Neural cell (in vitro differentiated cells): ENCODE measurements around the gene ARHGEF17. TPM values are rescaled to one million over a fixed set of nuclear protein-coding genes. Genes with fewer than 3 reads are reported as not detected.

Experiments used
- H2AFZ ChIP-seq: fragments of 200-600, 300-800 bp; sonication (generic), shearing (Covaris generic); 2 replicates; pipeline ENCODE4 v1.6.0; 2014; ENCODE audit warnings: low read depth, mild to moderate bottlenecking, antibody characterized with exemption, low read length, moderate library complexity
- H3F3A ChIP-seq: fragments of 200-600 bp; shearing (Covaris generic); 2 replicates; pipeline ENCODE4 v1.6.1; 2016; ENCODE audit warnings: mild to moderate bottlenecking, moderate library complexity, mixed read lengths, antibody characterized with exemption, low read length; ENCODE audit not compliant: insufficient read depth, poor library complexity, severe bottlenecking
- H3K27ac ChIP-seq: fragments of 200-600, 300-800 bp; sonication (generic), shearing (Covaris generic); 2 replicates; pipeline ENCODE4 v1.5.1; 2014; ENCODE audit warnings: mild to moderate bottlenecking, low read length, moderate library complexity
- H3K27me3 ChIP-seq: fragments of 300-800, 200-600 bp; sonication (generic), shearing (Covaris generic); 2 replicates; pipeline ENCODE4 v1.6.0; 2014; ENCODE audit warnings: mild to moderate bottlenecking, low read depth, low read length, moderate library complexity; ENCODE audit not compliant: insufficient read depth
- H3K36me3 ChIP-seq: fragments of 300-800, 200-600 bp; sonication (generic), shearing (Covaris generic); 2 replicates; pipeline ENCODE4 v1.5.1; 2014; ENCODE audit warnings: mild to moderate bottlenecking, antibody characterized with exemption, low read length, moderate library complexity; ENCODE audit not compliant: insufficient read depth
- H3K4me2 ChIP-seq: fragments of 300-800, 200-600 bp; sonication (generic), shearing (Covaris generic); 2 replicates; pipeline ENCODE4 v1.6.0; 2014; ENCODE audit warnings: mild to moderate bottlenecking, low read length
- H3K4me3 ChIP-seq: fragments of 300-800, 200-600 bp; sonication (generic), shearing (Covaris generic); 2 replicates; pipeline ENCODE4 v1.5.1; 2014; ENCODE audit warnings: mild to moderate bottlenecking, low read length, moderate library complexity
- H3K79me2 ChIP-seq: fragments of 200-600 bp; shearing (Covaris generic); replicated peaks from 2 replicates; pipeline ENCODE4 v1.6.0; 2014; ENCODE audit warnings: mild to moderate bottlenecking, low read length, moderate library complexity; ENCODE audit not compliant: insufficient read depth
- H3K9ac ChIP-seq: fragments of 300-800, 200-600 bp; sonication (generic), shearing (Covaris generic); 2 replicates; pipeline ENCODE4 v1.6.1; 2016; ENCODE audit warnings: mild to moderate bottlenecking, low read length, mixed read lengths
- H3K9me2 ChIP-seq: fragments of 200-600 bp; shearing (Covaris generic); 2 replicates; pipeline ENCODE4 v1.6.1; 2016; ENCODE audit warnings: mild to moderate bottlenecking, low read length, mixed read lengths; ENCODE audit not compliant: insufficient read depth
- H3K9me3 ChIP-seq: fragments of 200-600, 300-800 bp; sonication (generic), shearing (Covaris generic); 2 replicates; pipeline ENCODE4 v1.6.1; 2016; ENCODE audit warnings: mild to moderate bottlenecking, mixed run types, low read length, moderate library complexity, mixed read lengths
- H4K20me1 ChIP-seq: fragments of 200-600 bp; shearing (Covaris generic); 2 replicates; pipeline ENCODE4 v1.6.1; 2016; ENCODE audit warnings: mild to moderate bottlenecking, mixed run types; ENCODE audit not compliant: insufficient read depth
- CTCF ChIP-seq: fragments of 450-650 bp; IDR thresholded peaks from 2 replicates; pipeline ENCODE4 v1.5.1; 2014; ENCODE audit warnings: antibody characterized with exemption, mild to moderate bottlenecking, moderate library complexity; ENCODE audit not compliant: poor library complexity, severe bottlenecking
- EP300 ChIP-seq: fragments of 450-650 bp; conservative IDR thresholded peaks from 2 replicates; pipeline ENCODE4 v1.6.1; 2014; ENCODE audit warnings: antibody characterized with exemption, mild to moderate bottlenecking, moderate library complexity; ENCODE audit not compliant: poor library complexity, severe bottlenecking
- EZH2 ChIP-seq: fragments of 200-600, 300-800 bp; shearing (Covaris generic), sonication (generic); IDR thresholded peaks from 2 replicates; pipeline ENCODE4 v1.6.1; 2014; ENCODE audit warnings: antibody characterized with exemption, low read length, borderline replicate concordance, mild to moderate bottlenecking; ENCODE audit not compliant: insufficient read depth, poor library complexity, severe bottlenecking
- MXI1 ChIP-seq: fragments of 450-650 bp; conservative IDR thresholded peaks from 2 replicates; pipeline ENCODE4 v1.6.1; 2014; ENCODE audit warnings: antibody characterized with exemption, mild to moderate bottlenecking; ENCODE audit not compliant: poor library complexity, severe bottlenecking
- POLR2AphosphoS5 ChIP-seq: IDR thresholded peaks from 2 replicates; pipeline ENCODE4 v1.6.1; 2012
- RAD21 ChIP-seq: fragments of 450-650 bp; conservative IDR thresholded peaks from 2 replicates; pipeline ENCODE4 v1.6.1; 2014; ENCODE audit warnings: antibody characterized with exemption, mild to moderate bottlenecking, moderate library complexity
- REST ChIP-seq: IDR thresholded peaks from 2 replicates; pipeline ENCODE4 v1.6.1; 2012; ENCODE audit warnings: borderline replicate concordance
- SMC3 ChIP-seq: fragments of 450-650 bp; conservative IDR thresholded peaks from 2 replicates; pipeline ENCODE4 v1.6.1; 2014; ENCODE audit warnings: antibody characterized with exemption, mild to moderate bottlenecking, moderate library complexity; ENCODE audit not compliant: poor library complexity
- TAF1 ChIP-seq: IDR thresholded peaks from 2 replicates; pipeline ENCODE4 v1.6.1; 2012; ENCODE audit warnings: low read depth
- polyA plus RNA-seq: library from polyadenylated mRNA; depleted of rRNA; stranded (reverse); fragments of >200 nt; gene quantifications from 2 replicates; pipeline ENCODE4 v1.2.3, GENCODE V29; 2014

The ARHGEF17 gene
- polyA plus RNA-seq, 1 donor from 2014 or later: 7.9 TPM

GRCh38 chr11:73355109-73355508 is 47.0 kb downstream of the ARHGEF17 start:
- no peak overlapping the region for H3K4me3 ChIP-seq
- TF ChIP-seq POLR2AphosphoS5 (no peak), EZH2 (no peak), EP300 (no peak), SMC3 (no peak), CTCF (no peak), MXI1 (no peak), REST (no peak), RAD21 (no peak), TAF1 (no peak)
- H4K20me1 ChIP-seq: no peaks in the 10 kb centered on the region
- no peaks in the 10 kb centered on the region for H3K27me3 ChIP-seq
- H3K4me2 ChIP-seq: no peak overlapping the region
- H2AFZ ChIP-seq: no peak overlapping the region
- H3K9me2 ChIP-seq: no peaks in the 10 kb centered on the region
- H3K9me3 ChIP-seq: no peaks in the 10 kb centered on the region
- no peaks in the 10 kb centered on the region for H3K36me3 ChIP-seq
- no peaks in the 10 kb centered on the region for H3F3A ChIP-seq
- H3K27ac ChIP-seq: no peak overlapping the region
- H3K79me2 ChIP-seq: no peaks in the 10 kb centered on the region
- H3K9ac ChIP-seq: no peak overlapping the region

DNA sequence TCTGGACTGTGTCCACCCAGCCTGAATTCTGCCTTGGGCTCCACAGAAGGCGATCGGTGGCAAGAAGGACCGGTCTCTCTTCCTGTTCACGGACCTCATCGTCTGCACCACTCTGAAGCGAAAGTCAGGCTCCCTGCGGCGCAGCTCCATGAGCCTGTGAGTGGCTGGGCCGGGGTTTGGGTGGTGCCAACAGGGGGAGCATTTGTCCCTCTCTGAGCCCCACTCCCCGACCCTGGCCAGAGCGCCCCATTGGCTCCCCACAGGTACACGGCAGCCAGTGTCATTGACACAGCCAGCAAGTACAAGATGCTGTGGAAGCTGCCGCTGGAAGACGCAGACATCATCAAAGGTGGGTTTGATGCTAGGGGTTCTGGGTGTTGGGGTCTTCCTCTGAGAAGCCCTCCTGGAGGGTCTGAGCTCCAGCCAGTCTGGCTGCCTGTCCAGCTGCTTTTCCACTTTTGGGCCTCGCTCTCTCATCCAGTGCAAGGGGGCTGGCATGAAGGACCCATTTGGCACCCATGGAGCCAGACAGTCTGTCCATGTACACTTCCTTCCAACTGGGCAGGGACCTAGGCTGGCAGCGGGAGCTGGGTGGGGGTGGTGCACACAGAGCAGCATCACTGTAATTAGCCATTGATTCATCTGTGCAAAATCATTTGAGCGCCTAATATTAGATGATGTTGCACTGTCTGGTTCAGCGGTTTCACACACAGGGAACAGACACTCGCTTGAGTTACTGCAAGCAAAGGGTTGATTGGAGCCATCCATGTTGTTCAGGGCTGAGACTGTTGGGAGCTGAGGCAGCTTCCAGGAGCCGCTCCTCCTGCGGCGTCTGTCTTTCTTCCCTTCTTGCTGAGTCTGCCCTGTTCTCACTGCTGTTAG is 49.1 kb downstream of the ARHGEF17 start:
- no peaks in the 10 kb centered on the region for H3K36me3 ChIP-seq
- H3K27ac ChIP-seq: peak overlapping the region; percentile 42
- peak overlapping the region; percentile 9 for H3K9ac ChIP-seq
- no peak for TF ChIP-seq POLR2AphosphoS5
- no peak for TF ChIP-seq CTCF
- TF ChIP-seq MXI1: no peak
- TF ChIP-seq REST: no peak
- TF ChIP-seq SMC3: no peak
- no peak for TF ChIP-seq TAF1
- TF ChIP-seq EP300: no peak
- no peak for TF ChIP-seq RAD21
- no peak for TF ChIP-seq EZH2
- no peaks in the 10 kb centered on the region for H3K79me2 ChIP-seq
- H4K20me1 ChIP-seq: no peaks in the 10 kb centered on the region
- no peak overlapping the region for H2AFZ ChIP-seq
- H3K9me2 ChIP-seq: no peaks in the 10 kb centered on the region
- no peaks in the 10 kb centered on the region for H3K9me3 ChIP-seq
- H3F3A ChIP-seq: no peaks in the 10 kb centered on the region
- no peaks in the 10 kb centered on the region for H3K27me3 ChIP-seq
- no peak overlapping the region for H3K4me2 ChIP-seq
- no peak overlapping the region for H3K4me3 ChIP-seq
